HG03469 (cell line): ENCODE measurements around the gene SCGN.

Experiments used
- ATAC-seq: cut with Tn5 transposase; IDR thresholded peaks from one replicate; pipeline ENCODE4 v1.9.1; 2021; ENCODE audit warnings: mild to moderate bottlenecking, moderate library complexity, moderate number of reproducible peaks; ENCODE audit not compliant: unreplicated experiment

Gene SCGN

GRCh38 chr6:25639653-25640052 is 12.4 kb upstream of the SCGN start:
- ATAC-seq, result no peak

DNA sequence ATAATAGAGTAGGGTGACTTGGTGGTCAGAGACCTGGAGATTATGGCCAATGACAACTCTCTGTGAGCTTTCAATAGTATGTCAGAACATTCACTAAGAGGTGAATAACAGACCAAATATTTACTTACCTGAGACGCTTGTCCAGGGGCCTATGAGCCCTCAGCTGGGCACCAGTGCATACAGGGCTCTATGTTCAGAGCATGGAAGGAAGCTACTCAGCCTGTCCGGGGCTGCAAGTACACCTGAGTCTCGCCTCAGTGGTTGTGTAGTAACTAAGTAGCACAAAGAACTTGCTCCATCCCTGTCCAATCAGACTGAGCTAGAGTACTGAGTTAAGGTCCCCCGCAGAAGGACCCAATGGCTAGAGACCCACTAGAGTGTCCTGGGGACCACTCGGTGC is 11.6 kb upstream of the SCGN start:
- ATAC-seq, result no peak

DNA sequence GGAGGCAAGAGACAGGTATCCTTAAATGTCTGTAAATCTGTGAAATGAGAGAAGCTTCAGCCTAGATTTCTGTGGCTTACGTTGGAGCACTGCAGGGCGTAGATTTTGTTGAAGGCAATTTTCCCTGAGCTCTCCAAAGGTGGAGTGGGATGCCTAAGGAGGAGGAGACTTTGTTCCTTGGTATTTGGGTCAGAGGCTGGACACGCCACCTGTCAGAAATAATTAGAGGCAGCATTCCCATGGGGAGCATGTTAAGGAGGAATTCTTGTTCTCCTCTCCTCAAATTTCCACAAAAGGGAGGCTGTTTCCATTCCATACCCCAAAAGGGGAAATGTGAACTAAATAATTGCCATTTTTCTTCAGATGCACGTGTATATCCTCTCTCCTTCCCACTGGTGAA is 11.1 kb upstream of the SCGN start:
- ATAC-seq, result no peak

DNA sequence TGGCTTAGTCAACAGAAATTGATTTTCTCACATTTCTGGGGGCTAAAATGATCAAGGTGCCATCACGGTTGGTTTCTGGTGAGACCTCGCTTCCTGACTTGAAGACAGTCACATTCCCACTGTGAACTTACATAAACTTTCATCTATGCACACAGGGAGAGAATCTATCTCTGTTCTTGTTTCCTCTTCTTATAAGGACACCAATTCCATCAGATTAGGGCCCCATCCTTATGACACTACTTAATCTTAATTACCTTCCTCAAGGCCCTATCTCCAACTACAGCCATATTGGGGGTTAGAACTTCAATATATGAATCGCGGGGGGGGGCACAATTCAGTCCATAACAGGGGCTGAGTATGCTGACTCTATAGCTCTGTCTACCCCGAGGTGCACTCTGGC is 10.6 kb upstream of the SCGN start:
- no peak for ATAC-seq

DNA sequence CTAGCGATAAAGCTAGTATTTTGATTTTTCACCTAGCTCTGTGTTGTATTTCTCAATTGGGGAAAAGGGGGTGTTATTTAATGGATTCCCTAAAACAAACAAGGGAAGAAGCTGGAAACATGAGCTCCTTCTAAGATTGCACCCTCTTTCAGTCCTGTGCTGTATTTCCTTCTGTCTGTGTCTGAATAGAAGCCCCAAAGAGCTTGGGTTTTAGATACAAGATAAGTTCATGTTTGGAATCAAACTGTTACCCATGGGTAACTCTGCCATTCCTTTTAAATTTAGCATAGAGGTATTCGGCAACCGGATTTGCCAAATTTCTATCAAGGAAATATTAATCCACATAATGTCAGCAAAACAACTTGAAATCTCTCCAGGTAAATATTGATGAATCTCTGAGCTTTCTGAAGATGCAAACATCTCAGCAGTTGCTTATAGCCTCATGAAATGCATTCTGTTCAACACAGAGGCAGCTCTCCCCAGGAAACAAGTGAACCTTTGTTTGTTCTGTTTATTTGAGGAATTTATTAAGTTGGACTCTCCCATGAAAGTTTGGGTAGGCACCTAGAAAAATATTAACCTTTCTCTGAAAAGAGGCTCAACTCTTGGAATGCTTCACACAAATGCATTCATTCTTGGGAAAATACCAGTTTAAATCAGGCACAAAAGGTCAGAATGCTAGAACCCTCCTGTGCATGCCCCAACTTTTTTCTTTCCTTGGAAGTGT is 9.9 kb upstream of the SCGN start:
- no peak for ATAC-seq

DNA sequence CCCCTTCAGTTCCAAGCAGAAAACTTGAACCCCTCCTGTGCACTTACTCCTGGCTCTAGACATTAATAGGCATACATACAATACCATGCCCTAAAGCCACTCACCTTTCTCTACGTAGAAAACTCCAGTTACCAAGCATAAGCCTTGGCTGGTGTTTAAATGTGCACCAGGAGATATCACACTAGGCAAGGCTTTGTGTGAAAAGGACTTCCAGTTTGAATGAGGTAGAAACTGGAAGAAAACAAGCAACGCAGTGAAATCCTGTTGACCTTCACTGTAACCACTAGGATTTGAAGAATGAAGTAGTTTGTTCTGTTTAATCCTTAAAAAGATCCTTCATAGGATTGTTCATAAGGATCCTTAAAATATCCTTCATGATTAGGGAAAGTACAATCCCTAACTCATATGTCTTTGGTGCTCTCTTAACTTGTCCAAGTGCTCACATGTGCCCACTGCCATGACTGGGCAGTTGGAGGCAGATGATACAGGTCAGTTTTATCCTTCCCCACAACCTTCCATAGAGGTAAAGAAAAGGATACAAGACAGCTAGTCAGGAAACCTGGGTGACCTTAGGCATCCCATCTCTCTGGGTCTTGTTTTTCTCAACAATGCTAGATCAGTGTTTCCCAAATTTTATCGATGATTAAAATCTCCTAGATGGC is 9.2 kb upstream of the SCGN start:
- ATAC-seq, result no peak

GRCh38 chr6:25645916-25646315 is 6.1 kb upstream of the SCGN start:
- no peak for ATAC-seq

DNA sequence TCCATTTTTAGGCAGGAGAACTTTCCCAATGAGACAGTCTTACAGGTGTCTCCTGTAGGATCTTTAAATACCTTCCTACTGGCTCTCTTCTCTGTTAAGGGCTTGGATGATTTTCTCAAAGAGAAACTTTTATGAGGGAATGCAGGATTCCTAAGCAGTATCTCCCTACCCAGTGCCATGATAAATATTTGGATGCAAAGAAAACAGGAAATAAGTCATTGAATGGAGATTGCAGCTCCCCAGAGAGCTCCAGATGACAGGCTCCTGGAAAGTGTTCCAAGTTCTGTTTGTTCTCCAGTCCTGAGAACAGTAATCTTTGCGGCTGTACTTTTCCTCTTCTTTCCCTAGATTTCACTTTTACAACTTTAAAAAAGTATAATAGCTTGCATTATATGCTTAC is 2.4 kb upstream of the SCGN start:
- ATAC-seq, result no peak

- no peak for ATAC-seq
These were observed 3.7 kb downstream of the SCGN start for GRCh38 chr6:25655723-25656122.

DNA sequence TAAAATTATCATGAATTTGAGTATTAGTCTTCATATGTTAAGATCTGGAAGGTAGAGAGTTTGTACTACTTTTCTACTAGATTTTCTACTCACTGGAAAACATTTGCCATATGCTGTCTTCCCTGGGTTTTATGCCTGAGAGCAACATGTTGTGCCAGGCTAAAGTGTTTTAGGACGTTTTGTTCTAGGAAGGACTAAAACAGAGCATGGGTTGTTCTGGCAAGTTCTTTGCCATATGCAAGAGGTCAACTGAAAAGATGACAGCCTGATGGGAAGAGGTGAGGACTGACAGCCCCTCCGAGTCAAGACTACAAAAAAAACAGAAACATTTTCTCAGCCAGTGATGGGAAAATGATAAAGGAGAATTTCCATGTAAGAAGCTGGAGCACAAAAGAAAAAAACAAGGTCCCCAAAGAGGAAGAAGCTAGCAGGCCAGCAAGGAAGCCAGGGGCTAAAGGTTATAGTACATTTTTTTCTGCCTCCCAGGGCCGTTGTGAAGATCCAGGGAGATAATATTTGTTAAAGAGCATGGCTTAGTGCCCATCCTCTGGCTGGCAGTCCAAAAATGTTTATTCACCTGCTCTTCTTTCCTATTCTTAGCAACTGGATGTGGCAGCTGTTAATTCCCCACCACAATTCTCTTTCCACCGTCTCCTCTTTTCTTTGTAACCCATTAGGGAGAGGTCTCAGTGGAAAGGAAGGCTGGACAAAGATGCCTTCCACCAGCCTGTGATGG is 7.8 kb downstream of the SCGN start:
- ATAC-seq, result no peak

GRCh38 chr6:25660512-25660911 is 8.5 kb downstream of the SCGN start:
- no peak for ATAC-seq

GRCh38 chr6:25661129-25661779 is 9.2 kb downstream of the SCGN start:
- no peak for ATAC-seq

DNA sequence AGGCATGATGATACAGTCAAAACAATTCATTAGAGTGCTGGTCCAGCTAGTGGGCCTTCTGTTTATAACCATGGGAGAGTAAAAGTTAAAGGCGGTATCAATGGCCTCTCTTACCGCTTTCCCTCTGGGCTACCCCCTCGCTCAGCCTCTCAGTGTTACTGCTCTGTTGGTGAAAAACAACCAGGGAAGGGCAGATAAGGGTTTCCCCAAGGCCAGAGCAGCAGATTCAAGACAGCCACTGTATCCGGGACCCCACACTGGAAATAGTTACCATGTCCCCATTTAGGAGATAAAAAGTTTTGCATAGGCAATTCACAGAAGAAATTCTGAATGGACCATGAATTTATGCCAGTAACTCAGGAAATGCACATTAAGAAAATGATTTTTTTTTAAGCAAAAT is 13.4 kb downstream of the SCGN start:
- ATAC-seq, result no peak

DNA sequence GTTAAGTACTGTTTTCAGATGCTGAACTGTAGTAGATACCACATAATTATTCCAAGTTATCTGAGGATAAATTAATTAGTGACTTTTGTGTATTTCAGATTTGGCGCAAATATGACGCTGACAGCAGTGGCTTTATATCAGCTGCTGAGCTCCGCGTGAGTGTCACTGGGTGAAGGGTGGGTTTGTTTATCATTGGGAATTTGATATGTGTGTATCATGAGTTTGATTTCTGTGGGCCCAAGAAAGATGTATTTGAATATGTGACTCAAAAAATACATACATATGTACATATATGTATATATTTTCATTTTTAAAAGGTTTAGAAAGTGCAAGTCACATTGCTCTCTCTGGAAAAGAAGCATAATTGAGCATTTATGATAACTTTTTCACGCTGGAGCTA is 17.4 kb downstream of the SCGN start:
- no peak for ATAC-seq

DNA sequence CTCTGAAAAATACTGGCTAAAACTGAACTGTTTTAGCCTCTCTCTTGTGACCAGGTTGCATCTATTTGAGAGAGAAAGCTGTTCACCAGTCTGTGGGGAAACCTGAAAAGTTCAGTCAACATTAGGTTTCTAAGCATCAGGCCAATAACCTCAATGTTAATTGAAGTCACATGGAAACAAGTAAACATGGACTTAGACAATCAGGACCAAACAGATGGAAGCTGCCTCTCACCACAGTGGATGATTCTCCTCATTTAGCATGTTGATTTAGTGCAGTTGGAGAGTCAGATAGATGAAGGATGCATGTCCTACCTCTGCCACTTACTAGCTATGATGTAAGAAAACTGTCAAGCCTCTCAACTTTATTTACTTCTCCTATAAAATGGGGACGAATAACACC is 18.2 kb downstream of the SCGN start:
- ATAC-seq, result no peak

DNA sequence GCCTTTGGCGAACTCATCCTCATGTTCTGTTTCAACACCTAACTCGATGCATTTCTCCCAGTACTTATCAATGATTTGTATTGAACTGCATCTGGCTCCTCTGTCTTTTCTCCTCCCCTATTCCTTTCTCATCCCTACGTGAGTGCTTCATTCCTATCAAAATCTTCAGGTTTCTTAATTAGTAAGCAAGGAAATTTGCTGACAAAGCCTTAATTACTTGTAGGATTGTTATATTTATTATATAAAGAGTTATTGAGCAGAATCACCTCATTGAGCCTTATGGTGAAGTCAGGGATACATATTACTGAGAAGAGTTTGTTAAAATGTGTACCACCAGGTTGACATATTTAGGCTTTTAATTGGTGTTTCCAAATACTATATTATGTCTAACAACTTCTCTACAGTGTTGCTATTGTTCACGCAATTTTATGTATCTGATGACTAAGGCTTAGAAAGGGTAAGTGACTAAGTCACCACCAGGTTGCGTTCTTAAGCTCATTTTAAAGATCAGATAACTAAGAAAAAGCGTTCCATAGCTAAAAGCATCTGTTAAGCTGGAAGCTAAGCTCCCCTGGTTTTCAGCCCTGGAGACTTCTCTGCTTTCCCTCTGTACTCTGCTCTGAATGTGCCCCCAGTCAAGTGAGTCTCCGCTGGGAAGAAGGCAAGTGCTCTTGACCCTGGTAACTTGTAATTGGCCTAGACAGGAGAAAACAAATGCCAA is 18.9 kb downstream of the SCGN start:
- ATAC-seq, result no peak

DNA sequence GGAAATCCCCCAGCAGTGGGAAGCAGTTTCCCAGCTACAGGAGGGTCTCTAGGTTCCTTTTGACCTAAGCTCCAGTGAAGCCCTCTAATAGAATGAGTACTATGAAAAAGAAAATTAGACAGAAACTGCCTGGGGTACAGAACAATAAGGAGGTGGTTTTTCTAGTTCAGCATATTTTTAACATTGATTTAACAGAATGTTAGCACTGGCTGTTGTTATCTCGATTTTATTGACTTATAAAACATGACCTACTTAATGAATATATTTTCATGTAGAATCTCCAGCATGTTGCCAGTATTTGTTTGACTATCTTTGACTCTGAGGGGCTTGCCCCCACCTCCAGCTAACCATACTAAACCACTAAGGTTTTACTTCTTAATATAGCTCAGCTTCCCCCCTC is 19.6 kb downstream of the SCGN start:
- no peak for ATAC-seq

GRCh38 chr6:25675167-25675566 is 23.2 kb downstream of the SCGN start:
- ATAC-seq, result no peak

- ATAC-seq, result no peak
These were observed 24.8 kb downstream of the SCGN start for GRCh38 chr6:25676775-25677174.

DNA sequence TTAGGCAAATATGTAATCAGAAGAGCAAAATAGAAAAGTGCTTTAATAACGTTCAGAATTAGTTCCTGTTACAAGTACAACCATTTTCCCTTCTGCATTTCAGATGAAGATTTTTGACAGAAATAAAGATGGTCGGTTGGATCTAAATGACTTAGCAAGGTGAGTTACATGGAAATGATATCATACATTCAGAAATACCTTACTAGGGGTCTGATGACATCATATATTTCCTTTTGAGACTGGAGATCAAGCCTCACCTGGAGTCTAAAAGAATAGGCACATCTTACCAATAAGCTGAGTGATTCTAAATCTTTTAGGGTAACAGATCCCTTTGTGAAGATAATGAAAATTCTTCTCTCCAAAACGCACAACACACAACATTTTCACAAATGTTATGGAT is 29.8 kb downstream of the SCGN start:
- ATAC-seq, result no peak

GRCh38 chr6:25682324-25682723 is 30.3 kb downstream of the SCGN start:
- ATAC-seq, result no peak
